ENCODE measurements around the gene KIAA1217. TPM values are rescaled to one million over a fixed set of nuclear protein-coding genes. Genes with fewer than 3 reads are reported as not detected.

KIAA1217 gene
- total RNA-seq, 1 experiment from 2014 or later: 18.6 TPM

DNA sequence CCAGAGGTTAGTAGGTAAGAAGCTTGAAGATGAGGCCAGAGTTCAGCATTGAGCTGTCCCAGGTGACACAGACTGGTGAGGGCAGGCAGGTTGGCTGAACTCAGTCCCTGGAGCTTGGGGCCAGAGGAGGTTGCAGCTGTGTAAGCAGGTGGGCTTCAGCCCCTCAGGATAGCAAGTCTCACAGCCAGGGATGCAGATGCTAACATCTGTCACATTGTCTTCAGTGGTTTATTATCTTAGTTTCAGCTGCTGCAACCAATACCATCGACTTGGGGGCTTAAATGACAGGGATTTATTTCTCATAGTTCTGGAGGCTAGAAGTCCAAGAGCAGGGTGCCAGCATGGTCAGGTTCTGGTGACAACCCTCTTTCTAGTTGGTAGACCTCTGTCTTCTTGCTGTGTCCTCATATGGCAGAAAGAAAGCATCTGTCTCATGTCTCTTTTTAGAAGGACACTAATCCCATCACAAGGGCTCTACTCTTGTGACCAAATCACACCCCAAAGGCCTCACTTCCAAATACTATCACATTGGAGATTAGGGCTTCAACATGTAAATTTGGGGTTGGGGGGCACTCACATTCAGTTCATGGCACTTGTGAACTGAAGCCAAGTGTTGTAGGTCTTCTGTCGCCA lies 146.2 kb downstream of the KIAA1217 start:
- TF ChIP-seq CTCF (conservative IDR thresholded peaks at IDR 0.05): no peak
- Histone ChIP-seq H3K79me1 (ENCODE audit: insufficient read depth, low read depth, low read length, poor library complexity, severe bottlenecking) (no peaks in the 10 kb centered on the region), H3K4me2 (ENCODE audit: insufficient read depth, insufficient read length, low read length) (no peak overlapping the region), H2AFZ (ENCODE audit: low read length) (no peak overlapping the region), H3K79me2 (ENCODE audit: insufficient read depth, low read length) (no peaks in the 10 kb centered on the region), H3T11ph (ENCODE audit: low read length) (no peak overlapping the region), H2BK5ac (ENCODE audit: insufficient read length, low read length) (no peak overlapping the region), H2BK15ac (ENCODE audit: low read depth, low read length) (no peak overlapping the region), H3K4ac (ENCODE audit: low read depth, low read length) (no peak overlapping the region), H4K5ac (ENCODE audit: insufficient read length, low read depth, low read length) (no peak overlapping the region), H3K14ac (ENCODE audit: insufficient read depth, low read length) (no peak overlapping the region), H3K27me3 (ENCODE audit: insufficient read depth, low read length) (no peaks in the 10 kb centered on the region), H2AK5ac (ENCODE audit: insufficient read length, low read length) (no peak overlapping the region), H3K23me2 (ENCODE audit: insufficient read length, low read depth, low read length, poor library complexity, severe bottlenecking) (no peaks in the 10 kb centered on the region), H3K18ac (ENCODE audit: insufficient read length, low read depth, low read length) (no peak overlapping the region), H3K23ac (ENCODE audit: insufficient read length, low read depth, low read length) (no peak overlapping the region), H3K9me3 (ENCODE audit: control insufficient read depth, low read depth, low read length) (no peaks in the 10 kb centered on the region), H4K8ac (replicated peaks; ENCODE audit: insufficient read length, low read depth, low read length) (no peak overlapping the region), H3K56ac (ENCODE audit: insufficient read length, low read depth, low read length) (no peak overlapping the region), H3K27ac (ENCODE audit: insufficient read length, low read depth, low read length) (no peak overlapping the region), H3K4me1 (ENCODE audit: insufficient read depth, low read length) (no peaks in the 10 kb centered on the region; the same call in 1 of the 2 replicates), H2BK120ac (ENCODE audit: low read depth, low read length, poor library complexity, severe bottlenecking) (no peak overlapping the region), H2BK12ac (ENCODE audit: insufficient read length, low read depth, low read length) (no peak overlapping the region), H3K9ac (ENCODE audit: extremely low read depth, insufficient read length, low read length) (no peak overlapping the region), H4K20me1 (ENCODE audit: control insufficient read depth, insufficient read depth, insufficient read length) (no peaks in the 10 kb centered on the region), H2BK20ac (ENCODE audit: low read depth, low read length, poor library complexity, severe bottlenecking) (no peak overlapping the region), H4K91ac (ENCODE audit: insufficient read length, low read depth, low read length) (no peak overlapping the region)
- Mint-ChIP-seq H3K27me3 (ENCODE audit: low read depth) (no peaks in the 10 kb centered on the region), H3K27ac (peak overlapping the region in 1 of 3 experiments; percentile 52; a peak in 1 of 7 replicates), H3K9me3 (no peaks in the 10 kb centered on the region), H3K36me3 (ENCODE audit: insufficient read depth in 1 of 3, low read depth in 3 of 3) (no peaks in the 10 kb centered on the region; a peak in 1 of 7 replicates), H3K4me1 (peaks cover 60 to 67% of the 10 kb centered on the region in 2 experiments), H3K4me3 (no peak overlapping the region)
- no peak for DNase-seq
- WGBS (ENCODE audit: extremely low coverage, insufficient read length, low lambda C conversion rate): no CpG with 5 or more reads among the region's 2 CpGs

Data from H9 (cell line).